HEK293T (cell line): ENCODE data around the gene EZR.

Experiments used
- CTCF ChIA-PET: fragments of 350-600 bp; formaldehyde crosslinking; extraction: SDS; loops from one replicate; lab custom pipeline; 2021; ENCODE audit warnings: antibody characterized with exemption, inconsistent platforms; lab: Yijun Ruan, JAX
- POLR2A ChIA-PET: fragments of 350-600 bp; formaldehyde crosslinking; extraction: SDS; loops from one replicate; lab custom pipeline; 2020; ENCODE audit warnings: antibody characterized with exemption, inconsistent platforms; lab: Yijun Ruan, JAX
- DNase-seq: peaks from one replicate; pipeline ENCODE4 v3.0.0; 2012; ENCODE audit warnings: mixed read lengths; ENCODE audit errors: extremely low spot score
- ARNT ChIP-seq: fragments of 450-650 bp; IDR thresholded peaks from 2 replicates; pipeline ENCODE4 v1.6.1; 2017; ENCODE audit warnings: mild to moderate bottlenecking
- BHLHE40 ChIP-seq: fragments of 450-650 bp; IDR thresholded peaks from 2 replicates; pipeline ENCODE4 v1.6.1; 2016; ENCODE audit warnings: mild to moderate bottlenecking, moderate library complexity, borderline replicate concordance
- ELF4 ChIP-seq: fragments of 450-650 bp; IDR thresholded peaks from 2 replicates; pipeline ENCODE4 v1.6.1; 2017; ENCODE audit warnings: antibody characterized with exemption
- FOXA1 ChIP-seq: fragments of 450-650 bp; IDR thresholded peaks from 2 replicates; pipeline ENCODE4 v1.6.1; 2016; ENCODE audit warnings: mild to moderate bottlenecking
- FOXK2 ChIP-seq: fragments of 450-650 bp; IDR thresholded peaks from 2 replicates; pipeline ENCODE4 v1.6.1; 2016; ENCODE audit warnings: mild to moderate bottlenecking
- FOXM1 ChIP-seq: fragments of 450-650 bp; IDR thresholded peaks from 2 replicates; pipeline ENCODE4 v1.6.1; 2017; ENCODE audit warnings: mild to moderate bottlenecking, borderline replicate concordance
- HDGF ChIP-seq: fragments of 450-650 bp; IDR thresholded peaks from 2 replicates; pipeline ENCODE4 v1.6.1; 2017; ENCODE audit warnings: antibody characterized with exemption, borderline replicate concordance
- L3MBTL2 ChIP-seq: fragments of 450-650 bp; conservative IDR thresholded peaks from 2 replicates; pipeline ENCODE4 v1.6.1; 2016; ENCODE audit warnings: mild to moderate bottlenecking
- LEF1 ChIP-seq: fragments of 450-650 bp; IDR thresholded peaks from 2 replicates; pipeline ENCODE4 v1.6.1; 2017; ENCODE audit warnings: mild to moderate bottlenecking, borderline replicate concordance
- NFRKB ChIP-seq: fragments of 450-650 bp; IDR thresholded peaks from 2 replicates; pipeline ENCODE4 v1.6.1; 2016; ENCODE audit warnings: mild to moderate bottlenecking, moderate library complexity
- PKNOX1 ChIP-seq: fragments of 450-650 bp; IDR thresholded peaks from 2 replicates; pipeline ENCODE4 v1.6.1; 2016
- SP1 ChIP-seq: fragments of 450-650 bp; IDR thresholded peaks from 2 replicates; pipeline ENCODE4 v1.6.1; 2017
- SUZ12 ChIP-seq: fragments of 450-650 bp; IDR thresholded peaks from 2 replicates; pipeline ENCODE4 v1.6.1; 2016; ENCODE audit warnings: mild to moderate bottlenecking
- TARDBP ChIP-seq: fragments of 450-650 bp; IDR thresholded peaks from 2 replicates; pipeline ENCODE4 v1.6.1; 2016
- ZNF384 ChIP-seq: fragments of 450-650 bp; IDR thresholded peaks from 2 replicates; pipeline ENCODE4 v1.6.1; 2016

EZR gene

GRCh38 chr6:158819213-158819976 lies at the start of gene EZR:
Gene EZR, minus strand, starts transcription at chr6:158819368. Its CDS starts 1,275 bp downstream, at chr6:158818093.
- ChIA-PET CTCF (no interaction called here), POLR2A (interaction anchor here (0.6 to 1.6 kb wide), 12 partner anchors 11 to 118 kb away, joined by 3 to 7 read pairs (median 3); no protein-coding TSS in a partner anchor)
- peak; percentile 95 for DNase-seq
- TF ChIP-seq BHLHE40 (no peak), TARDBP (no peak), FOXK2 (no peak), L3MBTL2 (peak; percentile 100), LEF1 (no peak), SUZ12 (no peak), ELF4 (peak; percentile 43; the same call in 1 of the 2 replicates), ZNF384 (no peak), ARNT (no peak), NFRKB (peak; percentile 67), PKNOX1 (no peak)

DNA sequence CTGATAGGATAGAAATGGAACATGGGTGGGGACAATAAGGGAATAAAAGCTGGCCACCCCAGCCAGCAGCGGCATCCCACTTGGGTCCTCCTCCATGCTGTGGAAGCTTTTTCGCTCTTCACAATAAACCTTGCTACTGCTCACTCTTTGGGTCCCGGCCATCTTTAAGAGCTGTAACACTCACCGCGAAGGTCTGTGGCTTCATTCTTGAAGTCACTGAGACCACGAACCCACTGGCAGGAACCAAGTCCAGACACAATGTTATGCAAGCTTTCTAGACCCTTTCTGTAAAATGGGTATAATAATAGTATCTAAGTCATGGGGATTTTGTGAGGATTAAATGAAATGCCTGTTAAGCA lies 48.9 kb upstream of the EZR start:
- no peak for TF ChIP-seq SP1
- TF ChIP-seq HDGF, result no peak
- TF ChIP-seq ZNF384, result no peak
- no peak for TF ChIP-seq FOXM1
- no peak for TF ChIP-seq ARNT
- no peak for TF ChIP-seq SUZ12
- ChIA-PET POLR2A (interaction anchor here (2.3 kb wide), 1 partner anchor 49 kb away, joined by 6 read pairs; the partner anchor contains the start of gene EZR), CTCF (no interaction called here)
- DNase-seq, result no peak

- no peak for DNase-seq
- POLR2A ChIA-PET, result interaction anchor here (2.3 kb wide), 1 partner anchor 48 kb away, joined by 6 read pairs; the partner anchor contains the start of gene EZR
- no peak for TF ChIP-seq L3MBTL2
- no peak for TF ChIP-seq BHLHE40
- no peak for TF ChIP-seq LEF1
- CTCF ChIA-PET, result no interaction called here
Measured at GRCh38 chr6:158867381-158868121, 48.4 kb upstream of the EZR start.

DNA sequence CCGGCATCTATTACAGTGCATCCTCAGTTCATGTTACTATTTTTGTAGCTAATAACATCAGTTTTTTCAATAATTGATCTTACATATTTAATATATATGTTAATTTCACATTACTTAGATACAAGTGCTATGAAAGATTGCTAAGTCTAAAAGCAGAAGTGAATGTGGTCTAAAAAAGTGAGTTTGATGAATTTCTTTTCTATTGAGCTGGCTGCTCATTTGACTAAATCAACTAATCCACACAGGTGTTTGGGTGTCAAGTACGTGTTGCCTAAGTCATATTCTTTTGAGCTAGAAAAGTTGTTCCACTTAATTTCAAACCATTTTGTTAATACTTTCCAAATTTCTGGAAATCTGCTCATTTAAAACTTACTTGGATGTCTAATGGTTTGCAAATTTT lies 46.6 kb upstream of the EZR start:
- no peak for DNase-seq
- ChIA-PET CTCF (interaction anchor here (0.6 kb wide), 2 partner anchors 116 to 805 kb away, joined by 3 read pairs; no protein-coding TSS in a partner anchor), POLR2A (no interaction called here)
- TF ChIP-seq ELF4, result no peak
- no peak for TF ChIP-seq TARDBP
- no peak for TF ChIP-seq HDGF
- TF ChIP-seq FOXK2, result no peak
- no peak for TF ChIP-seq LEF1
- TF ChIP-seq NFRKB, result no peak
- no peak for TF ChIP-seq BHLHE40
- no peak for TF ChIP-seq PKNOX1
- no peak for TF ChIP-seq SUZ12

DNA sequence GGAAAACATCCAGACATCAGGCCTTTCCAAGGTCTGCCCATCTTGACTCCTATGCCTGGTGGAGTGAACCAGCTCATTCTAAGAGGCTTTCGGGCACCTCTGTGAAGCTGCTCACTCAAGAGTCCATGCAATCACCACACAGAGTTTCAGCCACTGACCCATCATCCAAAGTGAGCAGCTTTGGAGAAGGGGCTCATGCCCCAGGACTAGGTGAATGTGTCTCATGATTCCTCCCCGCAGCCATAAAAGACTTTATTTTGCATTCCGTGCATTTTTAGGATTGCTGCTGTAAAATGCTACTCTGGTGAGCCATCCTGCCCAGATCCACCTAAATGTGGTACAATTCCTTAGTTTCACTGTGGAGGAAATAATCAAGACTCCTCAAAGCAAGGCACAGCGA lies 44.5 kb upstream of the EZR start:
- TF ChIP-seq ZNF384, result no peak
- TF ChIP-seq PKNOX1, result no peak
- TF ChIP-seq TARDBP, result no peak
- no peak for TF ChIP-seq NFRKB
- no peak for TF ChIP-seq BHLHE40
- TF ChIP-seq FOXM1, result no peak
- TF ChIP-seq SP1, result no peak
- no peak for TF ChIP-seq L3MBTL2
- TF ChIP-seq LEF1, result no peak
- TF ChIP-seq FOXA1, result no peak
- TF ChIP-seq FOXK2, result no peak
- no peak for TF ChIP-seq ARNT
- TF ChIP-seq HDGF, result no peak
- POLR2A ChIA-PET, result interaction anchor here (1.8 kb wide), 1 partner anchor 10 kb away, joined by 6 read pairs; no protein-coding TSS in a partner anchor
- no peak for DNase-seq
- CTCF ChIA-PET, result interaction anchor here (0.6 to 0.7 kb wide), 3 partner anchors 74 to 241 kb away, joined by 3 read pairs; no protein-coding TSS in a partner anchor

- DNase-seq, result no peak
- TF ChIP-seq NFRKB, result no peak
- no peak for TF ChIP-seq LEF1
- TF ChIP-seq ARNT, result no peak
- POLR2A ChIA-PET, result no interaction called here
- CTCF ChIA-PET, result no interaction called here
Measured at GRCh38 chr6:158861686-158862381, 42.7 kb upstream of the EZR start.
